H9 (cell line): ENCODE data around the gene SMAD7. TPM values are rescaled to one million over a fixed set of nuclear protein-coding genes. Genes with fewer than 3 reads are reported as not detected.

Experiments used
- DNase-seq: peaks from one replicate; pipeline ENCODE4 v3.0.0-alpha.2; 2017
- H2AFZ ChIP-seq: one replicate; pipeline ENCODE4 v1.6.1; 2013; ENCODE audit warnings: mild to moderate bottlenecking, low read length, control low read depth, moderate library complexity
- H2AK5ac ChIP-seq: 2 replicates; pipeline ENCODE4 v1.6.1; 2013; ENCODE audit warnings: low read length, control low read depth, mixed read lengths; ENCODE audit not compliant: insufficient read length
- H2BK120ac ChIP-seq: one replicate; pipeline ENCODE4 v1.6.1; 2013; ENCODE audit warnings: low read depth, mild to moderate bottlenecking, low read length, control low read depth, inconsistent platforms; ENCODE audit not compliant: poor library complexity, severe bottlenecking
- H2BK12ac ChIP-seq: 2 replicates; pipeline ENCODE4 v1.6.1; 2013; ENCODE audit warnings: low read length, control low read depth, mixed read lengths, low read depth; ENCODE audit not compliant: insufficient read length
- H2BK15ac ChIP-seq: 2 replicates; pipeline ENCODE4 v1.6.1; 2013; ENCODE audit warnings: low read depth, low read length, control low read depth
- H2BK20ac ChIP-seq: one replicate; pipeline ENCODE4 v1.6.1; 2013; ENCODE audit warnings: low read depth, mild to moderate bottlenecking, low read length, control low read depth, inconsistent platforms; ENCODE audit not compliant: poor library complexity, severe bottlenecking
- H2BK5ac ChIP-seq: 2 replicates; pipeline ENCODE4 v1.6.1; 2013; ENCODE audit warnings: low read length, control low read depth, mixed read lengths; ENCODE audit not compliant: insufficient read length
- H3K14ac ChIP-seq: 2 replicates; pipeline ENCODE4 v1.6.1; 2013; ENCODE audit warnings: low read length, control low read depth; ENCODE audit not compliant: insufficient read depth
- H3K18ac ChIP-seq: 2 replicates; pipeline ENCODE4 v1.6.1; 2013; ENCODE audit warnings: low read depth, mild to moderate bottlenecking, mixed read lengths, low read length, control low read depth; ENCODE audit not compliant: insufficient read length
- H3K23ac ChIP-seq: 2 replicates; pipeline ENCODE4 v1.6.1; 2013; ENCODE audit warnings: low read length, control low read depth, mixed read lengths, low read depth; ENCODE audit not compliant: insufficient read length
- H3K23me2 ChIP-seq: 2 replicates; pipeline ENCODE4 v1.6.1; 2013; ENCODE audit warnings: low read depth, mild to moderate bottlenecking, mixed read lengths, low read length, control low read depth; ENCODE audit not compliant: insufficient read length, poor library complexity, severe bottlenecking
- H3K27ac ChIP-seq: 2 replicates; pipeline ENCODE4 v1.5.1; 2013; ENCODE audit warnings: low read length, control low read depth, mixed read lengths, low read depth; ENCODE audit not compliant: insufficient read length
- H3K27me3 ChIP-seq: 2 replicates; pipeline ENCODE4 v1.6.1; 2013; ENCODE audit warnings: low read length, control low read depth, inconsistent platforms; ENCODE audit not compliant: insufficient read depth
- H3K4ac ChIP-seq: 2 replicates; pipeline ENCODE4 v1.6.1; 2013; ENCODE audit warnings: low read depth, mild to moderate bottlenecking, control low read depth, inconsistent platforms, low read length, moderate library complexity
- H3K4me1 ChIP-seq: 2 replicates; pipeline ENCODE4 v1.6.1; 2013; ENCODE audit warnings: low read length, control low read depth, inconsistent platforms; ENCODE audit not compliant: insufficient read depth
- H3K4me2 ChIP-seq: 2 replicates; pipeline ENCODE4 v1.6.1; 2013; ENCODE audit warnings: low read length, control low read depth, mixed read lengths; ENCODE audit not compliant: insufficient read length, insufficient read depth
- H3K56ac ChIP-seq: 2 replicates; pipeline ENCODE4 v1.6.1; 2013; ENCODE audit warnings: low read depth, mild to moderate bottlenecking, mixed read lengths, low read length, control low read depth; ENCODE audit not compliant: insufficient read length
- H3K79me1 ChIP-seq: 2 replicates; pipeline ENCODE4 v1.6.1; 2013; ENCODE audit warnings: low read depth, mild to moderate bottlenecking, moderate library complexity, low read length, control low read depth, inconsistent platforms; ENCODE audit not compliant: insufficient read depth, poor library complexity, severe bottlenecking
- H3K79me2 ChIP-seq: 2 replicates; pipeline ENCODE4 v1.6.1; 2013; ENCODE audit warnings: low read length, control low read depth, inconsistent platforms; ENCODE audit not compliant: insufficient read depth
- H3K9ac ChIP-seq: 2 replicates; pipeline ENCODE4 v1.6.1; 2013; ENCODE audit warnings: low read length, control low read depth, mixed read lengths; ENCODE audit not compliant: insufficient read length; ENCODE audit errors: extremely low read depth
- H3K9me3 ChIP-seq: one replicate; pipeline ENCODE4 v1.6.1; 2013; ENCODE audit warnings: low read depth, low read length, inconsistent platforms; ENCODE audit not compliant: control insufficient read depth
- H3T11ph ChIP-seq: one replicate; pipeline ENCODE4 v1.6.1; 2013; ENCODE audit warnings: mild to moderate bottlenecking, low read length, control low read depth, inconsistent platforms
- H4K20me1 ChIP-seq: one replicate; pipeline ENCODE4 v1.6.1; 2013; ENCODE audit not compliant: control insufficient read depth, insufficient read length, insufficient read depth
- H4K5ac ChIP-seq: 2 replicates; pipeline ENCODE4 v1.6.1; 2013; ENCODE audit warnings: low read depth, mild to moderate bottlenecking, mixed read lengths, low read length, control low read depth; ENCODE audit not compliant: insufficient read length
- H4K8ac ChIP-seq: replicated peaks from 2 replicates; pipeline ENCODE4 v1.6.1; 2013; ENCODE audit warnings: low read length, control low read depth, mixed read lengths, low read depth; ENCODE audit not compliant: insufficient read length
- H4K91ac ChIP-seq: 2 replicates; pipeline ENCODE4 v1.6.1; 2013; ENCODE audit warnings: low read depth, mild to moderate bottlenecking, moderate library complexity, mixed read lengths, low read length, control low read depth; ENCODE audit not compliant: insufficient read length
- H3K27ac Mint-ChIP-seq, 3 experiments: 2 replicates in 2 of 3; 3 replicates in 1 of 3; pipeline ENCODE4 v1.8.0; 2020 to 2021; ENCODE audit warnings: mixed read lengths in 3 of 3, mild to moderate bottlenecking in 1 of 3, moderate library complexity in 1 of 3
- H3K27me3 Mint-ChIP-seq: 2 replicates; pipeline ENCODE4 v1.8.0; 2021; ENCODE audit warnings: low read depth, mild to moderate bottlenecking, moderate library complexity, mixed read lengths
- H3K36me3 Mint-ChIP-seq, 3 experiments: 2 replicates in 2 of 3; 3 replicates in 1 of 3; pipeline ENCODE4 v1.8.0; 2020 to 2021; ENCODE audit warnings: low read depth in 3 of 3, mixed read lengths in 3 of 3; ENCODE audit not compliant: insufficient read depth in 1 of 3
- H3K4me1 Mint-ChIP-seq, 2 experiments: 2 replicates each; pipeline ENCODE4 v1.8.0; 2020; ENCODE audit warnings: mixed read lengths in 2 of 2
- H3K4me3 Mint-ChIP-seq, 2 experiments: 2 replicates in 1 of 2; 3 replicates in 1 of 2; pipeline ENCODE4 v1.8.0; 2020 to 2021; ENCODE audit warnings: mild to moderate bottlenecking in 2 of 2, mixed read lengths in 2 of 2, moderate library complexity in 1 of 2
- H3K9me3 Mint-ChIP-seq, 2 experiments: 2 replicates in 1 of 2; 3 replicates in 1 of 2; pipeline ENCODE4 v1.8.0; 2020; ENCODE audit warnings: mild to moderate bottlenecking in 2 of 2, mixed read lengths in 2 of 2, moderate library complexity in 1 of 2
- CTCF ChIP-seq: fragments of 200-600 bp; sonication (generic); conservative IDR thresholded peaks from 3 replicates; pipeline ENCODE4 v1.8.0; 2021; ENCODE audit warnings: antibody characterized with exemption, mild to moderate bottlenecking
- WGBS: extraction: QIAGEN DNeasy Blood & Tissue Kit; methylation state at CpG from one replicate; pipeline ENCODE4 v1.1.7; 2013; ENCODE audit warnings: missing lambda C conversion rate, low lambda C conversion rate, mixed read lengths; ENCODE audit not compliant: insufficient read length; ENCODE audit errors: extremely low coverage; 5-methylcytosine and 5-hydroxymethylcytosine counted together
- total RNA-seq: library from RNA; stranded (reverse); gene quantifications from 2 replicates; pipeline ENCODE4 v1.2.1, GENCODE V29; 2021

The SMAD7 gene
- total RNA-seq, 1 experiment from 2014 or later = 27.7 TPM

- H3K36me3 Mint-ChIP-seq = no peaks in the 10 kb centered on the region; a peak in 1 of 7 replicates
- H4K91ac ChIP-seq = no peak overlapping the region
- no peak overlapping the region for H2AFZ ChIP-seq
- no peaks in the 10 kb centered on the region for H3K9me3 ChIP-seq
- no peaks in the 10 kb centered on the region for H3K23me2 ChIP-seq
- no peak overlapping the region for H2AK5ac ChIP-seq
- H3K27ac ChIP-seq = no peak overlapping the region
- no peak overlapping the region for H2BK120ac ChIP-seq
- H4K20me1 ChIP-seq = no peaks in the 10 kb centered on the region
- no peak overlapping the region for H3K9ac ChIP-seq
- no peak overlapping the region for H3K23ac ChIP-seq
- peak; percentile 46 for DNase-seq
- peaks cover 0 to 2% of the 10 kb centered on the region in 2 experiments; a peak in 2 of 5 replicates for H3K9me3 Mint-ChIP-seq
- H3K18ac ChIP-seq = no peak overlapping the region
- TF ChIP-seq CTCF = no peak
- no peak overlapping the region for H2BK5ac ChIP-seq
- no CpG with 5 or more reads among the region's 8 CpGs for WGBS
- H3K4me1 Mint-ChIP-seq = peaks cover 34 to 41% of the 10 kb centered on the region in 2 experiments
- H4K5ac ChIP-seq = no peak overlapping the region
- no peaks in the 10 kb centered on the region for H3K27me3 ChIP-seq
- no peak overlapping the region for H4K8ac ChIP-seq
- H3T11ph ChIP-seq = no peak overlapping the region
- H3K27me3 Mint-ChIP-seq = no peaks in the 10 kb centered on the region; the same call in none of the 2 replicates
- no peak overlapping the region for H3K4ac ChIP-seq
- no peak overlapping the region for H3K4me2 ChIP-seq
- H3K79me1 ChIP-seq = no peaks in the 10 kb centered on the region
- H2BK20ac ChIP-seq = no peak overlapping the region
- no peaks in the 10 kb centered on the region for H3K79me2 ChIP-seq
- peaks cover 4% of the 10 kb centered on the region; the same call in 1 of the 2 replicates for H3K4me1 ChIP-seq
- H2BK12ac ChIP-seq = no peak overlapping the region
- peak overlapping the region in 1 of 2 experiments; percentile 40; a peak in 2 of 5 replicates for H3K4me3 Mint-ChIP-seq
- H3K56ac ChIP-seq = no peak overlapping the region
- no peak overlapping the region for H2BK15ac ChIP-seq
- H3K14ac ChIP-seq = no peak overlapping the region
- peak overlapping the region in 1 of 3 experiments; percentile 85; a peak in 1 of 7 replicates for H3K27ac Mint-ChIP-seq
These were observed 33.1 kb upstream of the SMAD7 start for GRCh38 chr18:48983793-48984437.
